Measurements from ENCODE around the gene C1QTNF8. TPM values are rescaled to one million over a fixed set of nuclear protein-coding genes. Genes with fewer than 3 reads are reported as not detected.
A peak's percentile ranks its signal among the peaks of the same experiment; 100 is the strongest.

The C1QTNF8 gene
- total and polyA plus RNA-seq, 2 of the 13 experiments (the other 11 are each of a cell fraction or from before 2014, with no cell fraction given): 0.09 TPM; not detected in 1

GRCh38 chr16:1082266-1082951 lies 13.6 kb downstream of the C1QTNF8 start (continued):
- no peak for TF ChIP-seq USF2 (IDR thresholded peaks at IDR 0.05; ENCODE audit: low read depth, low read length)
- peak; percentile 65; the same call in 1 of the 2 replicates for TF ChIP-seq USF2 (CRISPR knock-in tag; IDR thresholded peaks at IDR 0.05; ENCODE audit: borderline replicate concordance)
- TF ChIP-seq ZNF782 (CRISPR knock-in tag; IDR thresholded peaks at IDR 0.05; ENCODE audit: borderline replicate concordance): peak; percentile 97; the same call in 1 of the 2 replicates
- peak; percentile 97 for TF ChIP-seq MYC (CRISPR knock-in tag; IDR thresholded peaks at IDR 0.05; ENCODE audit: borderline replicate concordance)
- peak; percentile 82; the same call in 1 of the 2 replicates for TF ChIP-seq JUND (CRISPR knock-in tag; IDR thresholded peaks at IDR 0.05)
- TF ChIP-seq ZMYM3 (CRISPR knock-in tag; IDR thresholded peaks at IDR 0.05): peak; percentile 100
- TF ChIP-seq ZNF124 (CRISPR knock-in tag; IDR thresholded peaks at IDR 0.05): peak; percentile 35; the same call in 1 of the 2 replicates
- TF ChIP-seq NFKBIZ (CRISPR knock-in tag; IDR thresholded peaks at IDR 0.05): peak; percentile 93
- TF ChIP-seq ZMAT3 (CRISPR knock-in tag; conservative IDR thresholded peaks at IDR 0.05): peak; percentile 95
- TF ChIP-seq ZNF564 (CRISPR knock-in tag; IDR thresholded peaks at IDR 0.05): peak; percentile 93; the same call in 1 of the 2 replicates
- TF ChIP-seq ATF3 (CRISPR knock-in tag; IDR thresholded peaks at IDR 0.05): peak; percentile 89
- no peak for TF ChIP-seq MTF2 (CRISPR knock-in tag; IDR thresholded peaks at IDR 0.05; ENCODE audit: borderline replicate concordance)
- TF ChIP-seq ETV5 (CRISPR knock-in tag; IDR thresholded peaks at IDR 0.05; ENCODE audit: borderline replicate concordance): peak; percentile 97
- TF ChIP-seq HIVEP1 (CRISPR knock-in tag; IDR thresholded peaks at IDR 0.05): peak; percentile 95
- TF ChIP-seq ZIK1 (CRISPR knock-in tag; IDR thresholded peaks at IDR 0.05; ENCODE audit: borderline replicate concordance, low read depth): peak; percentile 89
- TF ChIP-seq SAFB2 (CRISPR knock-in tag; IDR thresholded peaks at IDR 0.05; ENCODE audit: borderline replicate concordance, low read depth): peak; percentile 69; the same call in 1 of the 2 replicates
- TF ChIP-seq ZNF317 (CRISPR knock-in tag; IDR thresholded peaks at IDR 0.05): peak; percentile 74
- TF ChIP-seq REL (CRISPR knock-in tag; conservative IDR thresholded peaks at IDR 0.05): peak; percentile 59; the same call in 1 of the 2 replicates
- TF ChIP-seq SOX13 (IDR thresholded peaks at IDR 0.05): peak; percentile 36; the same call in 1 of the 2 replicates
- peak in 1 of 2 experiments; percentile 68; a peak in 2 of 4 replicates for TF ChIP-seq SOX13 (CRISPR knock-in tag; conservative IDR thresholded peaks at IDR 0.05 in 1 of 2, IDR thresholded peaks at IDR 0.05 in 1 of 2)
- TF ChIP-seq ETS1 (CRISPR knock-in tag; IDR thresholded peaks at IDR 0.05): no peak
